AG04449 (cell line): ENCODE measurements around the gene L3HYPDH.

ENCODE experiments used
- CTCF ChIA-PET: fragments of 350-600 bp; formaldehyde crosslinking; extraction: SDS; loops from one replicate; lab custom pipeline; 2021; ENCODE audit warnings: antibody characterized with exemption; lab: Yijun Ruan, JAX
- POLR2A ChIA-PET: fragments of 400-600, 350-600 bp; formaldehyde crosslinking; extraction: SDS; loops from one replicate; lab custom pipeline; 2020; ENCODE audit warnings: antibody characterized with exemption, inconsistent platforms; lab: Yijun Ruan, JAX
- DNase-seq: peaks from one replicate; pipeline ENCODE4 v3.0.0-alpha.2; 2010; ENCODE audit warnings: low read depth, low spot score
- H3K4me3 ChIP-seq: 2 replicates; pipeline ENCODE4 v1.5.1; 2011; ENCODE audit warnings: low read depth, mild to moderate bottlenecking, control low read depth, low read length
- CTCF ChIP-seq: IDR thresholded peaks from one replicate; pipeline ENCODE4 v1.5.1; 2011; ENCODE audit warnings: mild to moderate bottlenecking, moderate library complexity, low read length, control low read depth, inconsistent platforms; ENCODE audit not compliant: insufficient read depth; ENCODE audit errors: missing control alignments

The L3HYPDH gene

DNA sequence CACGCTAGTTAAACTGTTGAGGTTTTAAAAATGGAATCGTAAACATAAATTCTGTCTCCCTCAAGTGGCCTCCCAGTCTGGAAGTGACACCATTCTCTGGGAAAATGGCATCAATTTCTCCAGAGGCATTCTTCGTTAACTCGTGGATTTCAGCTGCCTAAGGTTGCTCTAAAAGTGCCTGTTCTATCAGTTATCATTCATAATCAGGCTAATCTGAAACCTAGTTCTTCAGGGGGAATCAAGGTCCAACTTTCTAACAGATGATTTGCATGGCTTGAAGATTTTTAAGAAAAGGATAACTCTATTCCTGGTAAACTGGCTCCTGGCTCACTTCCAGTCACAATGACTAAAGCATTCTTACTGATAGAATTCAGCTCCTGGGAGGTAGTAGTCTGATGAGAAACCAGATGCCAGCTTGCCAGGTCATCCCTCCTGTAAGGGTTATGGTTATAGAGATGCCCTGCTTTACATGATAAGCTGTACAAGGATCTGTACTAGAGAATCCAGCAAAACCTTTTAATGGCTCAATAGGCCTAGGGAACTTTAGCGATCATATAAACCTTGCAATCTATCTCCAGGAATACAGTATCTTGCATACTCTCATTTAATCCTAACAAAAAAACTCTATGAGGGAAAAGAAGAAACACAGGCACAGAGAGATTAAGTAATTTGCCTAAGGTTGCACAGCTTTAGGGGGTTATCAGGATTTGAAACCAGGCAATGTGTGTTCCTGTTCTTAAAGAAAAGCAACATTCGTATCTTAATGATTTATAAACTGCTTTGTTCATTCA, 1.5 kb downstream of the L3HYPDH start:
- ChIA-PET POLR2A (interaction anchor here (1.0 to 2.5 kb wide), 3 partner anchors 9 to 845 kb away, joined by 3 to 8 read pairs (median 3); partner anchors contain the start of gene DACT1), CTCF (interaction anchor here (1.1 to 1.7 kb wide), 6 partner anchors 9 to 683 kb away, joined by 3 to 15 read pairs (median 4); partner anchors contain the start of genes CCDC175 and DHRS7)
- no peak for TF ChIP-seq CTCF
- peak overlapping the region; percentile 89 for H3K4me3 ChIP-seq
- DNase-seq: peak; percentile 89

DNA sequence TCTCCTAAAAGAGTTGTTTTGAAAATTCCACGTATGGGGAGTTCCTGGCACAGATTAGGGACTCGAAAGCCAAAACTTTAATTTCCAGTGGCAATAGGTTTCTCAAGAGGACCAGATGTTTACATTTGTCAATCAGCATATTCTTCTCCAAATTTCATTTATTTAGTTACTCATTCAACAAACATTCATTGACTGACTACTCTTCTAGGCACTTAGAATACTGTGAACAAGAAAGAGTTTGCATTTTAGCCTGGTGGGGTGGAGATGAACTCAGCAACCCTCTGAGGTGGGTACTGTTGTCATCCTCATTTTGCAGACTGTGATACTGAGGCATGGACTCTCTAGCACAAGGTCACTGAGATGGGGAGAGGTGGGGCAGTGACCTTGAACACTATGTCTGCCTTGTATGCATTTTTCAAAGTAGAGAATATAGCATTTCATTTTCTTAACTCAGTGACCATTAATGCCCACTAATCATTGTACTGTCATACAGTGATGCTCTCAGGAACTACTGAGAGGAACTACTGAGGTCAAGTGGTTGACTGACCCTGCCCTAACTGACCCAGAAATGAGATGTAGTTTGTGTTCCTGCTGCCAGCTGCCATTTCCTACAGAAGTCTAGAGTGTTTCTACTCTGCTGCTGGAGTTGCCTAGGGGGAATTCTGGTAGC, 2.2 kb downstream of the L3HYPDH start:
- ChIA-PET CTCF (interaction anchor here (1.2 kb wide), 1 partner anchor 683 kb away, joined by 3 read pairs; the partner anchor contains the start of gene DHRS7), POLR2A (interaction anchor here (1.0 to 2.5 kb wide), 3 partner anchors 8 to 844 kb away, joined by 3 to 8 read pairs (median 3); partner anchors contain the start of gene DACT1)
- peak overlapping the region; percentile 89 for H3K4me3 ChIP-seq
- TF ChIP-seq CTCF: no peak
- DNase-seq: peak; percentile 23

DNA sequence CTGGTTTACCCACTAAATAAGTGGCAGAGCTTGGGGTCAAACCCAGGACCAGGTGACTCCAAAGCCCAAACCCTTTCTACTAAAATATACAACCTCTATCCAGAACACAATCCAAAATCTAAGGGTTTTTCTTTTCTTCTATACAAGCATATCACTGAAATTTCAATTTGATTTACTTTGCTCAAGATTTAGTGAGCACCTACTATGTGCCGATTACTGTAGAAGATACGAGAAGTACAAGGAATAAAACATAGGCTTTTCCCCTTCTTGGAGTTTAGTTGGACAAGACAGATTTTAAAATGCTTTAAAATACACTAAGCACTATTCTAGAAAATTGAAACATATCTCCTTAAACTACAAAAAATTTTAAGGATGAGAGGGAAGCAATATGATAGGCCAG, 2.8 kb downstream of the L3HYPDH start:
- H3K4me3 ChIP-seq: peak overlapping the region; percentile 89
- ChIA-PET POLR2A (no interaction called here), CTCF (no interaction called here)
- DNase-seq: no peak
- no peak for TF ChIP-seq CTCF

DNA sequence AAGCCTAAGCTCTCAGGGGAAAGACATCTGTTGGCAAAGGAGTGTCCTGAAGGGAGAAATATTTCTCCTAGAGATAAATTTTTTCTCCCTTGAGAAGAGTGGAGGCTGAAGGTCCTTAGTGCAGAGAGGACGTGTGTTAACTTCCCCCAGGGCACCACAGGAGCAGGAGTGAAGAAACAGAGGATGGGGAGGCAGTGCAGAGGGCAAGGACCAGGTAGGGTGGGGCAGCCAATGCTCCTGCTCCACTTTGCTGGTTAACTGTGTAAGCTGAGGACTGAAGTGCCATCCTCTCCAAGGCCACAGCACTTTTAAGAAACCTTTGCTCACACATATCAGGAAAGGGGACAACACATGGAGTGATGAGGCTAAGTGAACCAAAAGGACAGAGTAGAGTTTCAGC, 4.0 kb downstream of the L3HYPDH start:
- CTCF ChIA-PET: interaction anchor here (1.2 kb wide), 1 partner anchor 97 kb away, joined by 4 read pairs; the partner anchor contains the start of gene CCDC175
- no peak overlapping the region; the same call in 1 of the 2 replicates for H3K4me3 ChIP-seq

DNA sequence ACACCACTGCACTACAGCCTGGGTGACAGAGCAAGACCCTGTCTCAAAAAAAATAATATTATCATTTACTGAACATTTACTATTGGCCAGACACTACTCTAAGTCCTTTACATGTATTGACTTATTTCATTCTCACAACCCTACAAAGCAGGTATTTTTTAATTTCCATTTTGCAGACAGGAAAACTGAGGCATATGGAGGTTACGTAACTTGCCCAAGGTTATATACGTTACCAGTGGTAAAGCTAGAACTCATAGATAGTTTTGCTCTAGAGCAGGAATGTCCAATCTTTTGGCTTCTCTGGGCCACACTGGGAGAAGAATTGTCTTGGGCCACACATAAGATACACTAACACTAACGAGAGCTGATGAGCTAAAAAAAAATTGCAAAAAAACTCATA, 5.7 kb downstream of the L3HYPDH start:
- POLR2A ChIA-PET: no interaction called here
- TF ChIP-seq CTCF: no peak
- no peak overlapping the region for H3K4me3 ChIP-seq
- no peak for DNase-seq
- CTCF ChIA-PET: interaction anchor here (1.7 kb wide), 1 partner anchor 350 kb away, joined by 3 read pairs; no protein-coding TSS in a partner anchor

More for the DNA sequence above, 4.0 kb downstream of the L3HYPDH start:
- POLR2A ChIA-PET: no interaction called here
- no peak for DNase-seq
- no peak for TF ChIP-seq CTCF
